K562 (cell line): ENCODE measurements around the gene LETM1. TPM values are rescaled to one million over a fixed set of nuclear protein-coding genes. Genes with fewer than 3 reads are reported as not detected.

Source experiments
- ATF3 ChIP-seq, 2 experiments: fragments of 450-650 bp in 1 of 2; sonication (generic) in 1 of 2; formaldehyde crosslinking in 1 of 2; IDR thresholded peaks in 1 of 2; conservative IDR thresholded peaks in 1 of 2; 2 replicates each; pipeline versions ENCODE4 v1.6.1 to v1.8.1; 2016 to 2023; ENCODE audit warnings: mild to moderate bottlenecking in 2 of 2, moderate library complexity in 2 of 2, inconsistent platforms in 1 of 2, missing genetic modification reagents in 1 of 2
- ELK1 ChIP-seq: sonication (generic); formaldehyde crosslinking; IDR thresholded peaks from 2 replicates; pipeline ENCODE4 v1.8.1; 2022; ENCODE audit warnings: missing genetic modification reagents
- GABPB2 ChIP-seq: fragments of 250-450 bp; sonication (Bioruptor Pico); conservative IDR thresholded peaks from 2 replicates; pipeline ENCODE4 v1.5.1; 2021; ENCODE audit warnings: mild to moderate bottlenecking
- GATAD2B ChIP-seq: fragments of 450-650 bp; IDR thresholded peaks from 2 replicates; pipeline ENCODE4 v1.6.1; 2017; ENCODE audit warnings: mild to moderate bottlenecking, borderline replicate concordance
- MEF2A ChIP-seq: IDR thresholded peaks from 2 replicates; pipeline ENCODE4 v1.6.1; 2011; ENCODE audit warnings: low read depth, mild to moderate bottlenecking, low read length, moderate library complexity; ENCODE audit not compliant: control insufficient read depth
- NELFE ChIP-seq: IDR thresholded peaks from 2 replicates; pipeline ENCODE4 v1.6.1; 2011; ENCODE audit warnings: mild to moderate bottlenecking; ENCODE audit not compliant: insufficient read depth, insufficient read length
- NR3C1 ChIP-seq: sonication (generic); formaldehyde crosslinking; IDR thresholded peaks from 2 replicates; pipeline ENCODE4 v1.8.1; 2022; ENCODE audit warnings: missing genetic modification reagents
- PREB ChIP-seq: sonication (generic); formaldehyde crosslinking; IDR thresholded peaks from 2 replicates; pipeline ENCODE4 v1.8.1; 2023; ENCODE audit warnings: mild to moderate bottlenecking, missing genetic modification reagents
- SMC3 ChIP-seq: conservative IDR thresholded peaks from 2 replicates; pipeline ENCODE4 v1.6.1; 2011; ENCODE audit warnings: low read depth, low read length, improper control_type of control experiment; ENCODE audit not compliant: insufficient read depth
- STAT5A ChIP-seq: IDR thresholded peaks from 2 replicates; pipeline ENCODE4 v1.6.1; 2012; ENCODE audit warnings: low read length, inconsistent platforms, borderline replicate concordance
- TFE3 ChIP-seq: fragments of 450-650 bp; formaldehyde crosslinking; IDR thresholded peaks from 2 replicates; pipeline ENCODE4 v1.4.0; 2020; ENCODE audit warnings: mild to moderate bottlenecking, mixed read lengths
- THAP12 ChIP-seq: fragments of 250-450 bp; sonication (Bioruptor Pico); IDR thresholded peaks from 2 replicates; pipeline ENCODE4 v1.9.0; 2021; ENCODE audit warnings: mild to moderate bottlenecking, inconsistent platforms
- THRA ChIP-seq: fragments of 450-650 bp; IDR thresholded peaks from 2 replicates; pipeline ENCODE4 v1.6.1; 2017; ENCODE audit warnings: mild to moderate bottlenecking, moderate library complexity
- ZNF41 ChIP-seq: fragments of 250-450 bp; sonication (Bioruptor Pico); conservative IDR thresholded peaks from 2 replicates; pipeline ENCODE4 v1.4.0; 2020; ENCODE audit warnings: mild to moderate bottlenecking
- ZNF639 ChIP-seq, 2 experiments: fragments of 200-800 bp in 1 of 2; sonication (Bioruptor generic) in 1 of 2; sonication (generic) in 1 of 2; formaldehyde crosslinking in 1 of 2; IDR thresholded peaks in 1 of 2; conservative IDR thresholded peaks in 1 of 2; 2 replicates each; pipeline versions ENCODE4 v1.5.0 to v1.6.1; 2016 to 2020; ENCODE audit warnings: missing compliant biosample characterization in 1 of 2, missing genetic modification characterization in 1 of 2, missing genetic modification reagents in 1 of 2
- polyA plus RNA-seq, 8 experiments: library from polyadenylated mRNA; depleted of rRNA in 4 of 8; stranded (reverse) in 5 of 8; unstranded in 3 of 8; fragments of >200 nt; fragmentation: Nextera tagmentation in 2 of 8; fragmentation: Illumina TruSeq in 1 of 8; extraction: Ambion mirVana in 2 of 8; extraction: Trizol in 1 of 8; gene quantifications; 2 replicates each; pipeline versions ENCODE4 v1.2.1 to v1.2.3, GENCODE V29; 2011 to 2014; ENCODE audit warnings: inconsistent platforms in 1 of 8, missing spikeins in 1 of 8
- total RNA-seq, 7 experiments: library from RNA; depleted of rRNA in 6 of 7; stranded (reverse); fragments of >200 nt in 6 of 7; fragmentation: Illumina TruSeq in 2 of 7; extraction: Trizol in 2 of 7; gene quantifications; 2 replicates each; pipeline versions ENCODE4 v1.2.1 to v1.2.3, GENCODE V29; 2011 to 2021; ENCODE audit warnings: low replicate concordance in 1 of 7

The LETM1 gene
- total and polyA plus RNA-seq, 9 of the 15 experiments (the other 6 are each of a cell fraction or from before 2014, with no cell fraction given): 3.9 to 109 (median 35.0) TPM

GRCh38 chr4:1855333-1856070 lies 454 bp downstream of the LETM1 start (continued):
- TF ChIP-seq ZNF639 (CRISPR knock-in tag; conservative IDR thresholded peaks at IDR 0.05 in 1 of 2, IDR thresholded peaks at IDR 0.05 in 1 of 2) (no peak), TFE3 (CRISPR knock-in tag) (no peak), THAP12 (no peak), GABPB2 (CRISPR knock-in tag) (no peak), THRA (no peak), ZNF41 (CRISPR knock-in tag) (no peak), PREB (CRISPR knock-in tag) (no peak), MEF2A (no peak), NR3C1 (CRISPR knock-in tag) (peak; percentile 65), SMC3 (no peak), ATF3 (IDR thresholded peaks at IDR 0.05) (no peak), ATF3 (CRISPR knock-in tag; conservative IDR thresholded peaks at IDR 0.05) (no peak), GATAD2B (peak; percentile 86; the same call in 1 of the 2 replicates), ELK1 (CRISPR knock-in tag) (0 out of 2 replicates have a peak, but pooled peaks have one; percentile 32), STAT5A (no peak), NELFE (no peak)
